ENCODE measurements around the gene NCAM2.

NCAM2 gene

GRCh38 chr21:21051109-21052055 lies 53.2 kb downstream of the NCAM2 start:
- Histone ChIP-seq H3K36me3 (ENCODE audit: control insufficient read depth in 5 of 5, insufficient read depth in 5 of 5, low read length in 5 of 5) (no peaks in the 10 kb centered on the region), H3K4me1 (ENCODE audit: control insufficient read depth in 5 of 5, insufficient read depth in 5 of 5, low read length in 5 of 5) (no peaks in the 10 kb centered on the region), H3K9me3 (ENCODE audit: control insufficient read depth in 5 of 5, low read length in 5 of 5) (no peaks in the 10 kb centered on the region), H3K27ac (ENCODE audit: low read depth, low read length) (no peak overlapping the region), H3K4me3 (ENCODE audit: low read depth in 1 of 5, low read length in 5 of 5) (no peak overlapping the region), H3K27me3 (ENCODE audit: control insufficient read depth in 5 of 5, insufficient read depth in 4 of 5, low read length in 5 of 5) (no peaks in the 10 kb centered on the region), H3K9ac (ENCODE audit: low read length in 5 of 5) (no peak overlapping the region)

GRCh38 chr21:21052672-21053071 lies 54.5 kb downstream of the NCAM2 start:
- H3K36me3 ChIP-seq (ENCODE audit: control insufficient read depth in 5 of 5, insufficient read depth in 5 of 5, low read length in 5 of 5) = no peaks in the 10 kb centered on the region
- H3K4me1 ChIP-seq (ENCODE audit: control insufficient read depth in 5 of 5, insufficient read depth in 5 of 5, low read length in 5 of 5) = no peaks in the 10 kb centered on the region
- no peak overlapping the region for H3K9ac ChIP-seq (ENCODE audit: low read length in 5 of 5)
- no peak overlapping the region for H3K4me3 ChIP-seq (ENCODE audit: low read depth in 1 of 5, low read length in 5 of 5)
- no peak overlapping the region for H3K27ac ChIP-seq (ENCODE audit: low read depth, low read length)
- H3K9me3 ChIP-seq (ENCODE audit: control insufficient read depth in 5 of 5, low read length in 5 of 5) = no peaks in the 10 kb centered on the region
- H3K27me3 ChIP-seq (ENCODE audit: control insufficient read depth in 5 of 5, insufficient read depth in 4 of 5, low read length in 5 of 5) = no peaks in the 10 kb centered on the region

- H3K9me3 ChIP-seq (ENCODE audit: control insufficient read depth in 5 of 5, low read length in 5 of 5) = no peaks in the 10 kb centered on the region
- H3K4me1 ChIP-seq (ENCODE audit: control insufficient read depth in 5 of 5, insufficient read depth in 5 of 5, low read length in 5 of 5) = no peaks in the 10 kb centered on the region
- no peak overlapping the region for H3K9ac ChIP-seq (ENCODE audit: low read length in 5 of 5)
- H3K36me3 ChIP-seq (ENCODE audit: control insufficient read depth in 5 of 5, insufficient read depth in 5 of 5, low read length in 5 of 5) = no peaks in the 10 kb centered on the region
- no peak overlapping the region for H3K27ac ChIP-seq (ENCODE audit: low read depth, low read length)
- H3K4me3 ChIP-seq (ENCODE audit: low read depth in 1 of 5, low read length in 5 of 5) = no peak overlapping the region
- H3K27me3 ChIP-seq (ENCODE audit: control insufficient read depth in 5 of 5, insufficient read depth in 4 of 5, low read length in 5 of 5) = no peaks in the 10 kb centered on the region
These were observed 59.3 kb downstream of the NCAM2 start for GRCh38 chr21:21057349-21058062.

- Histone ChIP-seq H3K9ac (ENCODE audit: low read length in 5 of 5) (no peak overlapping the region), H3K27me3 (ENCODE audit: control insufficient read depth in 5 of 5, insufficient read depth in 4 of 5, low read length in 5 of 5) (no peaks in the 10 kb centered on the region), H3K4me1 (ENCODE audit: control insufficient read depth in 5 of 5, insufficient read depth in 5 of 5, low read length in 5 of 5) (no peaks in the 10 kb centered on the region), H3K9me3 (ENCODE audit: control insufficient read depth in 5 of 5, low read length in 5 of 5) (no peaks in the 10 kb centered on the region), H3K36me3 (ENCODE audit: control insufficient read depth in 5 of 5, insufficient read depth in 5 of 5, low read length in 5 of 5) (no peaks in the 10 kb centered on the region), H3K4me3 (ENCODE audit: low read depth in 1 of 5, low read length in 5 of 5) (no peak overlapping the region), H3K27ac (ENCODE audit: low read depth, low read length) (no peak overlapping the region)
These were observed 65.6 kb downstream of the NCAM2 start for GRCh38 chr21:21063828-21064227.

- H3K9ac ChIP-seq (ENCODE audit: low read length in 5 of 5) = no peak overlapping the region
- no peak overlapping the region for H3K4me3 ChIP-seq (ENCODE audit: low read depth in 1 of 5, low read length in 5 of 5)
- no peak overlapping the region for H3K27ac ChIP-seq (ENCODE audit: low read depth, low read length)
- no peaks in the 10 kb centered on the region for H3K9me3 ChIP-seq (ENCODE audit: control insufficient read depth in 5 of 5, low read length in 5 of 5)
- H3K4me1 ChIP-seq (ENCODE audit: control insufficient read depth in 5 of 5, insufficient read depth in 5 of 5, low read length in 5 of 5) = no peaks in the 10 kb centered on the region
- H3K27me3 ChIP-seq (ENCODE audit: control insufficient read depth in 5 of 5, insufficient read depth in 4 of 5, low read length in 5 of 5) = no peaks in the 10 kb centered on the region
- H3K36me3 ChIP-seq (ENCODE audit: control insufficient read depth in 5 of 5, insufficient read depth in 5 of 5, low read length in 5 of 5) = no peaks in the 10 kb centered on the region
These were observed 66.1 kb downstream of the NCAM2 start for GRCh38 chr21:21064353-21064752.

- H3K36me3 ChIP-seq (ENCODE audit: control insufficient read depth in 5 of 5, insufficient read depth in 5 of 5, low read length in 5 of 5) = no peaks in the 10 kb centered on the region
- no peak overlapping the region for H3K9ac ChIP-seq (ENCODE audit: low read length in 5 of 5)
- H3K27me3 ChIP-seq (ENCODE audit: control insufficient read depth in 5 of 5, insufficient read depth in 4 of 5, low read length in 5 of 5) = no peaks in the 10 kb centered on the region
- H3K4me1 ChIP-seq (ENCODE audit: control insufficient read depth in 5 of 5, insufficient read depth in 5 of 5, low read length in 5 of 5) = no peaks in the 10 kb centered on the region
- no peak overlapping the region for H3K4me3 ChIP-seq (ENCODE audit: low read depth in 1 of 5, low read length in 5 of 5)
- no peaks in the 10 kb centered on the region for H3K9me3 ChIP-seq (ENCODE audit: control insufficient read depth in 5 of 5, low read length in 5 of 5)
- H3K27ac ChIP-seq (ENCODE audit: low read depth, low read length) = no peak overlapping the region
These were observed 69.2 kb downstream of the NCAM2 start for GRCh38 chr21:21067375-21067774.

- H3K9me3 ChIP-seq (ENCODE audit: control insufficient read depth in 5 of 5, low read length in 5 of 5) = no peaks in the 10 kb centered on the region
- no peak overlapping the region for H3K4me3 ChIP-seq (ENCODE audit: low read depth in 1 of 5, low read length in 5 of 5)
- no peak overlapping the region for H3K9ac ChIP-seq (ENCODE audit: low read length in 5 of 5)
- no peaks in the 10 kb centered on the region for H3K4me1 ChIP-seq (ENCODE audit: control insufficient read depth in 5 of 5, insufficient read depth in 5 of 5, low read length in 5 of 5)
- no peaks in the 10 kb centered on the region for H3K36me3 ChIP-seq (ENCODE audit: control insufficient read depth in 5 of 5, insufficient read depth in 5 of 5, low read length in 5 of 5)
- no peak overlapping the region for H3K27ac ChIP-seq (ENCODE audit: low read depth, low read length)
- no peaks in the 10 kb centered on the region for H3K27me3 ChIP-seq (ENCODE audit: control insufficient read depth in 5 of 5, insufficient read depth in 4 of 5, low read length in 5 of 5)
These were observed 76.1 kb downstream of the NCAM2 start for GRCh38 chr21:21074305-21074704.

- Histone ChIP-seq H3K36me3 (ENCODE audit: control insufficient read depth in 5 of 5, insufficient read depth in 5 of 5, low read length in 5 of 5) (no peaks in the 10 kb centered on the region), H3K27ac (ENCODE audit: low read depth, low read length) (no peak overlapping the region), H3K9ac (ENCODE audit: low read length in 5 of 5) (no peak overlapping the region), H3K27me3 (ENCODE audit: control insufficient read depth in 5 of 5, insufficient read depth in 4 of 5, low read length in 5 of 5) (no peaks in the 10 kb centered on the region), H3K4me1 (ENCODE audit: control insufficient read depth in 5 of 5, insufficient read depth in 5 of 5, low read length in 5 of 5) (no peaks in the 10 kb centered on the region), H3K9me3 (ENCODE audit: control insufficient read depth in 5 of 5, low read length in 5 of 5) (no peaks in the 10 kb centered on the region), H3K4me3 (ENCODE audit: low read depth in 1 of 5, low read length in 5 of 5) (no peak overlapping the region)
These were observed 77.8 kb downstream of the NCAM2 start for GRCh38 chr21:21076051-21076450.

GRCh38 chr21:21076491-21076890 lies 78.3 kb downstream of the NCAM2 start:
- Histone ChIP-seq H3K27me3 (ENCODE audit: control insufficient read depth in 5 of 5, insufficient read depth in 4 of 5, low read length in 5 of 5) (no peaks in the 10 kb centered on the region), H3K9me3 (ENCODE audit: control insufficient read depth in 5 of 5, low read length in 5 of 5) (no peaks in the 10 kb centered on the region), H3K4me3 (ENCODE audit: low read depth in 1 of 5, low read length in 5 of 5) (no peak overlapping the region), H3K4me1 (ENCODE audit: control insufficient read depth in 5 of 5, insufficient read depth in 5 of 5, low read length in 5 of 5) (no peaks in the 10 kb centered on the region), H3K9ac (ENCODE audit: low read length in 5 of 5) (no peak overlapping the region), H3K36me3 (ENCODE audit: control insufficient read depth in 5 of 5, insufficient read depth in 5 of 5, low read length in 5 of 5) (no peaks in the 10 kb centered on the region), H3K27ac (ENCODE audit: low read depth, low read length) (no peak overlapping the region)

GRCh38 chr21:21079646-21080045 lies 81.4 kb downstream of the NCAM2 start:
- Histone ChIP-seq H3K4me1 (ENCODE audit: control insufficient read depth in 5 of 5, insufficient read depth in 5 of 5, low read length in 5 of 5) (no peaks in the 10 kb centered on the region), H3K9me3 (ENCODE audit: control insufficient read depth in 5 of 5, low read length in 5 of 5) (no peaks in the 10 kb centered on the region), H3K9ac (ENCODE audit: low read length in 5 of 5) (no peak overlapping the region), H3K4me3 (ENCODE audit: low read depth in 1 of 5, low read length in 5 of 5) (no peak overlapping the region), H3K27ac (ENCODE audit: low read depth, low read length) (no peak overlapping the region), H3K27me3 (ENCODE audit: control insufficient read depth in 5 of 5, insufficient read depth in 4 of 5, low read length in 5 of 5) (no peaks in the 10 kb centered on the region), H3K36me3 (ENCODE audit: control insufficient read depth in 5 of 5, insufficient read depth in 5 of 5, low read length in 5 of 5) (no peaks in the 10 kb centered on the region)
